Neural cell (in vitro differentiated cells): ENCODE results near the gene NREP. TPM values are rescaled to one million over a fixed set of nuclear protein-coding genes. Genes with fewer than 3 reads are reported as not detected.

Source experiments
- H2AFZ ChIP-seq: fragments of 200-600, 300-800 bp; sonication (generic), shearing (Covaris generic); 2 replicates; pipeline ENCODE4 v1.6.0; 2014; ENCODE audit warnings: low read depth, mild to moderate bottlenecking, antibody characterized with exemption, low read length, moderate library complexity
- H3F3A ChIP-seq: fragments of 200-600 bp; shearing (Covaris generic); 2 replicates; pipeline ENCODE4 v1.6.1; 2016; ENCODE audit warnings: mild to moderate bottlenecking, moderate library complexity, mixed read lengths, antibody characterized with exemption, low read length; ENCODE audit not compliant: insufficient read depth, poor library complexity, severe bottlenecking
- H3K27ac ChIP-seq: fragments of 200-600, 300-800 bp; sonication (generic), shearing (Covaris generic); 2 replicates; pipeline ENCODE4 v1.5.1; 2014; ENCODE audit warnings: mild to moderate bottlenecking, low read length, moderate library complexity
- H3K27me3 ChIP-seq: fragments of 300-800, 200-600 bp; sonication (generic), shearing (Covaris generic); 2 replicates; pipeline ENCODE4 v1.6.0; 2014; ENCODE audit warnings: mild to moderate bottlenecking, low read depth, low read length, moderate library complexity; ENCODE audit not compliant: insufficient read depth
- H3K36me3 ChIP-seq: fragments of 300-800, 200-600 bp; sonication (generic), shearing (Covaris generic); 2 replicates; pipeline ENCODE4 v1.5.1; 2014; ENCODE audit warnings: mild to moderate bottlenecking, antibody characterized with exemption, low read length, moderate library complexity; ENCODE audit not compliant: insufficient read depth
- H3K4me2 ChIP-seq: fragments of 300-800, 200-600 bp; sonication (generic), shearing (Covaris generic); 2 replicates; pipeline ENCODE4 v1.6.0; 2014; ENCODE audit warnings: mild to moderate bottlenecking, low read length
- H3K4me3 ChIP-seq: fragments of 300-800, 200-600 bp; sonication (generic), shearing (Covaris generic); 2 replicates; pipeline ENCODE4 v1.5.1; 2014; ENCODE audit warnings: mild to moderate bottlenecking, low read length, moderate library complexity
- H3K79me2 ChIP-seq: fragments of 200-600 bp; shearing (Covaris generic); replicated peaks from 2 replicates; pipeline ENCODE4 v1.6.0; 2014; ENCODE audit warnings: mild to moderate bottlenecking, low read length, moderate library complexity; ENCODE audit not compliant: insufficient read depth
- H3K9ac ChIP-seq: fragments of 300-800, 200-600 bp; sonication (generic), shearing (Covaris generic); 2 replicates; pipeline ENCODE4 v1.6.1; 2016; ENCODE audit warnings: mild to moderate bottlenecking, low read length, mixed read lengths
- H3K9me2 ChIP-seq: fragments of 200-600 bp; shearing (Covaris generic); 2 replicates; pipeline ENCODE4 v1.6.1; 2016; ENCODE audit warnings: mild to moderate bottlenecking, low read length, mixed read lengths; ENCODE audit not compliant: insufficient read depth
- H3K9me3 ChIP-seq: fragments of 200-600, 300-800 bp; sonication (generic), shearing (Covaris generic); 2 replicates; pipeline ENCODE4 v1.6.1; 2016; ENCODE audit warnings: mild to moderate bottlenecking, mixed run types, low read length, moderate library complexity, mixed read lengths
- H4K20me1 ChIP-seq: fragments of 200-600 bp; shearing (Covaris generic); 2 replicates; pipeline ENCODE4 v1.6.1; 2016; ENCODE audit warnings: mild to moderate bottlenecking, mixed run types; ENCODE audit not compliant: insufficient read depth
- CTCF ChIP-seq: fragments of 450-650 bp; IDR thresholded peaks from 2 replicates; pipeline ENCODE4 v1.5.1; 2014; ENCODE audit warnings: antibody characterized with exemption, mild to moderate bottlenecking, moderate library complexity; ENCODE audit not compliant: poor library complexity, severe bottlenecking
- EP300 ChIP-seq: fragments of 450-650 bp; conservative IDR thresholded peaks from 2 replicates; pipeline ENCODE4 v1.6.1; 2014; ENCODE audit warnings: antibody characterized with exemption, mild to moderate bottlenecking, moderate library complexity; ENCODE audit not compliant: poor library complexity, severe bottlenecking
- EZH2 ChIP-seq: fragments of 200-600, 300-800 bp; shearing (Covaris generic), sonication (generic); IDR thresholded peaks from 2 replicates; pipeline ENCODE4 v1.6.1; 2014; ENCODE audit warnings: antibody characterized with exemption, low read length, borderline replicate concordance, mild to moderate bottlenecking; ENCODE audit not compliant: insufficient read depth, poor library complexity, severe bottlenecking
- MXI1 ChIP-seq: fragments of 450-650 bp; conservative IDR thresholded peaks from 2 replicates; pipeline ENCODE4 v1.6.1; 2014; ENCODE audit warnings: antibody characterized with exemption, mild to moderate bottlenecking; ENCODE audit not compliant: poor library complexity, severe bottlenecking
- POLR2AphosphoS5 ChIP-seq: IDR thresholded peaks from 2 replicates; pipeline ENCODE4 v1.6.1; 2012
- RAD21 ChIP-seq: fragments of 450-650 bp; conservative IDR thresholded peaks from 2 replicates; pipeline ENCODE4 v1.6.1; 2014; ENCODE audit warnings: antibody characterized with exemption, mild to moderate bottlenecking, moderate library complexity
- REST ChIP-seq: IDR thresholded peaks from 2 replicates; pipeline ENCODE4 v1.6.1; 2012; ENCODE audit warnings: borderline replicate concordance
- SMC3 ChIP-seq: fragments of 450-650 bp; conservative IDR thresholded peaks from 2 replicates; pipeline ENCODE4 v1.6.1; 2014; ENCODE audit warnings: antibody characterized with exemption, mild to moderate bottlenecking, moderate library complexity; ENCODE audit not compliant: poor library complexity
- TAF1 ChIP-seq: IDR thresholded peaks from 2 replicates; pipeline ENCODE4 v1.6.1; 2012; ENCODE audit warnings: low read depth
- polyA plus RNA-seq: library from polyadenylated mRNA; depleted of rRNA; stranded (reverse); fragments of >200 nt; gene quantifications from 2 replicates; pipeline ENCODE4 v1.2.3, GENCODE V29; 2014

Gene NREP
- polyA plus RNA-seq, 1 donor from 2014 or later: 3,807 TPM

GRCh38 chr5:111795142-111795541 lies 38.1 kb upstream of the NREP start:
- H3K79me2 ChIP-seq: no peaks in the 10 kb centered on the region
- no peak overlapping the region for H2AFZ ChIP-seq
- no peaks in the 10 kb centered on the region for H3K9me3 ChIP-seq
- H3F3A ChIP-seq: no peaks in the 10 kb centered on the region
- H3K36me3 ChIP-seq: no peaks in the 10 kb centered on the region
- no peaks in the 10 kb centered on the region for H4K20me1 ChIP-seq
- H3K9ac ChIP-seq: no peak overlapping the region
- no peaks in the 10 kb centered on the region for H3K27me3 ChIP-seq
- TF ChIP-seq TAF1 (no peak), POLR2AphosphoS5 (no peak), REST (no peak), EP300 (no peak), CTCF (no peak), RAD21 (no peak), SMC3 (no peak), MXI1 (no peak), EZH2 (no peak)
- no peaks in the 10 kb centered on the region for H3K9me2 ChIP-seq
- H3K4me3 ChIP-seq: no peak overlapping the region
- no peak overlapping the region for H3K27ac ChIP-seq
- no peak overlapping the region for H3K4me2 ChIP-seq

GRCh38 chr5:111792471-111793058 lies 35.6 kb upstream of the NREP start:
- no peak overlapping the region for H2AFZ ChIP-seq
- H3K9me3 ChIP-seq: no peaks in the 10 kb centered on the region
- H4K20me1 ChIP-seq: no peaks in the 10 kb centered on the region
- TF ChIP-seq POLR2AphosphoS5 (no peak), MXI1 (no peak)
- no peak overlapping the region for H3K9ac ChIP-seq
- H3K27me3 ChIP-seq: no peaks in the 10 kb centered on the region
- H3F3A ChIP-seq: no peaks in the 10 kb centered on the region
- no peaks in the 10 kb centered on the region for H3K36me3 ChIP-seq
- H3K27ac ChIP-seq: no peak overlapping the region
- no peaks in the 10 kb centered on the region for H3K9me2 ChIP-seq
- H3K4me2 ChIP-seq: no peak overlapping the region
- no peak overlapping the region for H3K4me3 ChIP-seq
- no peaks in the 10 kb centered on the region for H3K79me2 ChIP-seq
